Panc1 (cell line): ENCODE results near the gene EPB41L4B.

Source experiments
- CTCF ChIP-seq: fragments of 450-650 bp; IDR thresholded peaks from 2 replicates; pipeline ENCODE4 v1.5.1; 2017; ENCODE audit warnings: mild to moderate bottlenecking
- POLR2AphosphoS5 ChIP-seq: IDR thresholded peaks from 2 replicates; pipeline ENCODE4 v1.6.1; 2012; ENCODE audit warnings: mild to moderate bottlenecking, low read depth, low read length, moderate library complexity
- SIN3A ChIP-seq: IDR thresholded peaks from 2 replicates; pipeline ENCODE4 v1.6.1; 2012; ENCODE audit warnings: low read depth, mild to moderate bottlenecking, low read length, moderate library complexity, borderline replicate concordance; ENCODE audit not compliant: insufficient read depth

GRCh38 chr9:109124121-109124520 is 196.7 kb downstream of the EPB41L4B start:
- TF ChIP-seq CTCF (no peak), POLR2AphosphoS5 (no peak), SIN3A (no peak)
